GM12873 (cell line): Measurements from ENCODE around the gene PRR20C.
"Not testable (repeated sequence)": the region's sequence is repeated elsewhere in the genome, so short reads cannot be mapped to it uniquely, and the experiment has no call there.

Experiments used
- CTCF ChIP-seq: IDR thresholded peaks from 2 replicates; pipeline ENCODE4 v1.5.1; 2012; ENCODE audit warnings: low read depth, mild to moderate bottlenecking, moderate library complexity, low read length, control low read depth; ENCODE audit not compliant: insufficient read depth; ENCODE audit errors: missing control alignments

Gene PRR20C

GRCh38 chr13:57153761-57154160 lies at the start of gene PRR20C:
PRR20C (plus strand) TSS chr13:57154061; CDS start chr13:57154448, 387 bp downstream.
- TF ChIP-seq CTCF: not testable (repeated sequence)

- no peak for TF ChIP-seq CTCF
Measured at GRCh38 chr13:57114945-57115344, 38.9 kb upstream of the PRR20C start.

GRCh38 chr13:57123681-57124080 lies 30.2 kb upstream of the PRR20C start:
- no peak for TF ChIP-seq CTCF

GRCh38 chr13:57128909-57129308 lies 25.0 kb upstream of the PRR20C start:
- TF ChIP-seq CTCF: no peak

GRCh38 chr13:57136093-57136492 lies 17.8 kb upstream of the PRR20C start:
- no peak for TF ChIP-seq CTCF

- TF ChIP-seq CTCF: no peak
Measured at GRCh38 chr13:57137585-57137984, 16.3 kb upstream of the PRR20C start.

GRCh38 chr13:57138988-57139387 lies 14.9 kb upstream of the PRR20C start:
- TF ChIP-seq CTCF: no peak
